T-helper 1 cell treated with Interleukin-12 subunit alpha and Interleukin-12 subunit beta and Interleukin-4 antibody, amounts not matched to agents 30 μg/mL and 1 μg/mL, for 36 hours (primary cell): Measurements from ENCODE around the gene FAM222A.
A peak's percentile ranks its signal among the peaks of the same experiment; 100 is the strongest.

ENCODE experiments used
- H3K27ac Mint-ChIP-seq: one replicate; pipeline ENCODE4 v1.8.0; 2021; ENCODE audit warnings: mild to moderate bottlenecking, mixed read lengths
- H3K27me3 Mint-ChIP-seq: one replicate; pipeline ENCODE4 v1.8.0; 2021; ENCODE audit warnings: low read depth, mixed read lengths
- H3K36me3 Mint-ChIP-seq: one replicate; pipeline ENCODE4 v1.8.0; 2021; ENCODE audit warnings: low read depth, mixed read lengths
- H3K4me1 Mint-ChIP-seq: one replicate; pipeline ENCODE4 v1.8.0; 2021; ENCODE audit warnings: low read depth, mixed read lengths
- H3K4me3 Mint-ChIP-seq: one replicate; pipeline ENCODE4 v1.8.0; 2021; ENCODE audit warnings: mild to moderate bottlenecking, moderate library complexity, mixed read lengths
- H3K9me3 Mint-ChIP-seq: one replicate; pipeline ENCODE4 v1.8.0; 2021; ENCODE audit warnings: mixed read lengths

FAM222A gene

DNA sequence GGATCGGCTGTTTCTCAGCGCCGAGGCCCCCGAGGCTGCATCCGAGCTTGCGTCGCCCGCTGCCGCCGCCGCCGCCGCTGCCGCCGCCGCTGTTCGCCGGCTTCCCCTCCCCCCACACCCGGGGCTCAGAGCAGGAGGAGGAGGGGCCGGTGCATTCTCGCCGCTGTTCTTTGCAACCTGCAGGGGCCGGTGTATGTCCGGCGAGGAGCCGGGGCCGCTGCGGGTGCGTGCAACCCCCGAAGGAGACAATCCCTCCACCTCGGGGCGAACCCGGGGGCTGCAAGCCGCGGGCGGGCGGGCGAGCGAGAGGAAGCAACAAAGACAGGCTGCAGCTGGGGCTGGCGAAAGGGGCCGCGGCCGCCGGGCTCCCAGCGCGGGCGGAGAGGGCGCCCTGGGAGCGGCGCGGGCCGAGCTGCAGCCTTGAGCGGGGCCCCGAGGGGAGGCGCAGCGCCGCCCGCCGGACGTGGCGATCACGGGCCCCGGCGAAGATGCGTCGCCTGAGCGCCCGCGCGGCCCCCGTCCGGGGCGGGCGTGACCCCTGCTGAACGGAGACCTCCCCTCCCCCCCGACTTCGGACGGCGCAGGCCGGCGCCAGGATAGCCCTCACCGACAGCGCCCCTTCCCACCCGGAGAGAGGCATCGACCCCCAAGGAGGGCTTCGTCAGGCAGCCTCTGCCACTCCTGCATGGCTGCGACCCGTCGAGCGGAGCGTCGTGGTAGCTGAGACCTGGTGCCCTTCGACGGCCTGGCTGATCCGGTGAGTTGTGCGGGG, 702 bp downstream of the FAM222A start:
- peak overlapping the region; percentile 61 for H3K4me3 Mint-ChIP-seq
- no peak overlapping the region for H3K27ac Mint-ChIP-seq
- H3K27me3 Mint-ChIP-seq = peaks cover 73% of the 10 kb centered on the region
- H3K9me3 Mint-ChIP-seq = no peaks in the 10 kb centered on the region
- H3K36me3 Mint-ChIP-seq = no peaks in the 10 kb centered on the region
- H3K4me1 Mint-ChIP-seq = no peaks in the 10 kb centered on the region

DNA sequence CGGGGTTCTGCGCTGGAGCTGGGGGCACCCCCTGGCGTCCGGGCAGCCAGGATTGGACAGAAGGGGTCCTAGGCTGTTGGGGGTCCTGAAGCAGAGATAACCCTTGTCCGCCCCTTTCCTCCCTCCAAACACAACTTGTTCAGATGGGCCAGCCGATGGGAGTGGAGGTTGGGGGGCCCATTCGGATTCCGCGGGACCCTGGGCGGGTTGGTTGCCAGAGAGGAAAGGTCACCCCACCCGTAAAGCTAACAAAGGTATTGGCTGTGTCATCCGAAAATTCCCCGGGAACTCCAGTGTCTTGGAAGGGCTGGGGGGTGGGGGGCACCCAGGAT, 1.3 kb downstream of the FAM222A start:
- Mint-ChIP-seq H3K27ac (no peak overlapping the region), H3K36me3 (no peaks in the 10 kb centered on the region), H3K4me3 (no peak overlapping the region), H3K27me3 (peaks cover 76% of the 10 kb centered on the region), H3K9me3 (no peaks in the 10 kb centered on the region), H3K4me1 (no peaks in the 10 kb centered on the region)

DNA sequence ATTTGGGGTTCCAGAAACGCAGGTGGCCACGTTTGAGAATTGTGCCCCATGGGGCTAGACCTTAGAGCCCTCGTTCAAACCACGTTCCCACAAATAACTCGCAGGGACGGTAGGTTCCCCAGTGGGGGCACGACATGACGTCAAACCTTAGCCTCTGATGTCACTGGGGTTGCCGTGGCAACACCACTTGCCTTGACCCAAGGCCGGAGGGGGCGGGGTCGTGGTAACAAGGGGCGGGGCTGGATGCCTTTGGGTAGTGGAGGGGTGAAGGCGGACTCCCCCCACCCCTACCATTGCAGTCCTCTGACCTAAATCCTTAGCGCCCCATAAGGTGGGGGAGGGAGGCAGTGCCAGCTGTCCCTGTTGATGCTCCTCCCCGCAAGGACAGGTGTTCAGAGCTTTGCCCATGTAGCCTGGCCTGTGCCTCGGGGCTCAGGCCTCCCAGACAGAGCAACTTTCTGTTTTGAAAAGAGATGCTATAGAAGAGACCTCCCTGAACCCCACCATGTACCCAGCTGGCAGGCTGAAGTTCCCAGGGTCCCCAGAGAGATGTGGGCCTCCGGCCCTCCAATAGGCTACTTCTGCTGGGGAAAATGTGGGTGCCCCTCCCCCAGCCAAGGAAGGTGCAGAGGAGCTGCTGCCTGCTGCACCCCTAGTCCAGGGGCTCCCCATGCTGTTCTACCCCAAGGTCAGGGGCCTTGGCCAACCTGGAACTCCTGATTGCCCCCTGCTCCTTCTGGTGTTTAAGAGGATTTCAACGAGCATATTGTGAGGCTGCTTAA, 1.9 kb downstream of the FAM222A start:
- H3K27ac Mint-ChIP-seq = no peak overlapping the region
- H3K4me1 Mint-ChIP-seq = no peaks in the 10 kb centered on the region
- H3K9me3 Mint-ChIP-seq = no peaks in the 10 kb centered on the region
- no peaks in the 10 kb centered on the region for H3K36me3 Mint-ChIP-seq
- peaks cover 73% of the 10 kb centered on the region for H3K27me3 Mint-ChIP-seq
- H3K4me3 Mint-ChIP-seq = no peak overlapping the region

DNA sequence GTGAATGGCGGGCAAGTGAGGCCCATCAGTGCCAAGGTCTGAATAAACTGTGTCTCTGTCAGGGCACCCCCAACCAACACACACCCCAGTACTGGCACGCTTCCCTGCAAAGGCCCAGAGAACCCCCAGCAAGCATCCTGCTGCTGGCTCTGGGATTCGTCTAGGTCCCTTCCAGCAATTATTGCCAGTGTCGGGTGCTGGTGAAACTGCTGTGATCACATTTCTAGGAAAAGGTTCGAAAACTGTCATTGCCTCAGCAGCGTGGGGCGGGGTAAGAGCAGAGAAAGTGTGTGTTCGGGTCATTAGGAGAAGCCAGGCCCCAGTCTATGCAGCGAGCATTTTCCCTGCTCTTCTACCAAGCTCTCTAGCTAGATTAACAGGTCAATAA, 2.5 kb downstream of the FAM222A start:
- Mint-ChIP-seq H3K27me3 (peaks cover 68% of the 10 kb centered on the region), H3K4me3 (no peak overlapping the region), H3K4me1 (no peaks in the 10 kb centered on the region), H3K27ac (no peak overlapping the region), H3K9me3 (no peaks in the 10 kb centered on the region), H3K36me3 (no peaks in the 10 kb centered on the region)

DNA sequence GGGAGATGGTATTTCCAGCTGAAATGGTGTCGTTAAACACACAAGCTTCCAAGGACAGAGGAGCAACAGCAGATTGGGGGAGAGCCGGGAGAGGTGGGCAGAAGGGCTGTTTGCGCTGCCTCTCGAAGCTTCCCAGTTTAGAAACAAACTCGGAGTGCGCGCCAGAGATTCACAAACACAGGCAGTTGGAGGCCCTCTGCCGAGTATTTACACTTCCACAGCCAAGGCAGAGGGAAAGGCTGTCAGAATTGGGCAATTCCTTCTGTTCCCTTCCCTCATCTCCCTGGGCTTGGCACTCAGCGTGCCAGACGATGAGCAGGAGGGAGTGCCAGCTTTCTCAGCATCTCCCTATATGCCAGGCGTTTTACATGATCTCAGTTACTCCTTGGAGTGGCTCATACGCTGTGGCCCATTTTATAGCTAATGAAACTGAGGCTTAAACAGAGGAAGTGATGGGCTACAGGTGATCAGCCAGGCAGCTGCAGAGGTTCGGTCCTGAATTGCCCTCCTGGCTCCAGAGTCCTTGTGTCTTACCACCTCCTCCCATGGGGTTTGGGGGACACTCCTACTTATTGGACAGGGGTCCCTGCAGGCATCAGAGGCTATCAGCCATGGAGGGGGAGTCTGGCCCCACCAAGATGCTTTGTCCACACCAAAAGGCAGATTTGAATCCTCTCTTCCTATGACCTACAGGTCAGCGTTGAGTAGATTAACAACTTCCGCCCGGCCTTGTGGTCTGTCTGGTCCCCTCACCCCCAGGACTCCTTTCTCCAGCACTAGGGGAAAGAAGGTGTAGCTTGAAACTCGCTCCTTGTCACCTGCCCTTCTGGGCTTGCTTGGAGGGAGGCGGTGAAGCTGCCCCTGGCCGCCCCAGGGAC, 3.1 kb downstream of the FAM222A start:
- H3K36me3 Mint-ChIP-seq = no peaks in the 10 kb centered on the region
- no peak overlapping the region for H3K27ac Mint-ChIP-seq
- H3K27me3 Mint-ChIP-seq = peaks cover 62% of the 10 kb centered on the region
- no peak overlapping the region for H3K4me3 Mint-ChIP-seq
- no peaks in the 10 kb centered on the region for H3K9me3 Mint-ChIP-seq
- no peaks in the 10 kb centered on the region for H3K4me1 Mint-ChIP-seq

DNA sequence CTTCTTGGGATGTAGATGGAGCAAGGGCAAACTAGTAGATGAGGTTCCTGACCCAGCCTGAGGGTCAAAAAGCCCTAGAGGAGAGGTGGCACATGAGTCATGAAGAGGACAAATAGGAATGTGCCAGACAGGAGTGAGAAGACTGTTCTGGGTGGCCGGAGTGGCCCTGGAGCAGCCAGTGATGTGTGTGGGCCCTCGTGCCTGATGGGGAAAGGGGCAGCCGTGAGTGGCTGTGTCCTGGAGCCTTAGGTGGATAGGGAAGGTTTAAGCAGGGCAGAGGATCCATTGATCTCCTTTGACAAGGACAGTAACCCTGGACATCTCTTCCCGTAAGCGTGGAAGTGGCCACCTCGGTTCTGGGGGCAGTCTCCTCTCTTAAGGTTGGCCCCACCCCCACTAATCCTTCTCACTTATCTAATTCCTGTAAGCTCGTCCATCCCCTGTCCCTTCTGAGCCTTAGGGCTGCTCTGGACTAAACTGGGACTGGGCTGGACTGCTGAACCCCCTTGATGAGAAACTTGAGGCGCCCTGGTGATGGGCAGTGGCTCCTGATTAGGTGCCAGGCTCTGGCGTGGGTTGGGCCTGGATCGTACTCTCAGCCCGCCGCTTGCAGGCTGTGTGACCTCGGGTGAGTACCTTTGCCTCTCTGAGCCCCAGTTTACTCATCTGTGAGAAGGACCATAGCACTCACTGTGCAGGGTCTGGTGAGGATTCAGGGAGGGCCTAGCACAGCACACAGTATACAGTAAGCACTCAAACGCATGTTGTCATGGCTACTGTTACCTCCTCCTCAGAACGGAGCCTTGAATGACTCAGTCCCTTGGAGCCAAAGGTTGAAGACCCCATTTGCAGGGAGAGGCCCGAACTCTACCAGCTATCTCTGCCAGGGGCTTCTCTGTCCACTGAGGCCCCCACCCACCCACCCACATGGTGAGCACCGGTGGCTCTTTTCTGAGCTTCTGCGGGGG, 4.0 kb downstream of the FAM222A start:
- H3K27ac Mint-ChIP-seq = no peak overlapping the region
- H3K27me3 Mint-ChIP-seq = peaks cover 54% of the 10 kb centered on the region
- no peaks in the 10 kb centered on the region for H3K9me3 Mint-ChIP-seq
- H3K4me3 Mint-ChIP-seq = no peak overlapping the region
- no peaks in the 10 kb centered on the region for H3K4me1 Mint-ChIP-seq
- H3K36me3 Mint-ChIP-seq = no peaks in the 10 kb centered on the region

DNA sequence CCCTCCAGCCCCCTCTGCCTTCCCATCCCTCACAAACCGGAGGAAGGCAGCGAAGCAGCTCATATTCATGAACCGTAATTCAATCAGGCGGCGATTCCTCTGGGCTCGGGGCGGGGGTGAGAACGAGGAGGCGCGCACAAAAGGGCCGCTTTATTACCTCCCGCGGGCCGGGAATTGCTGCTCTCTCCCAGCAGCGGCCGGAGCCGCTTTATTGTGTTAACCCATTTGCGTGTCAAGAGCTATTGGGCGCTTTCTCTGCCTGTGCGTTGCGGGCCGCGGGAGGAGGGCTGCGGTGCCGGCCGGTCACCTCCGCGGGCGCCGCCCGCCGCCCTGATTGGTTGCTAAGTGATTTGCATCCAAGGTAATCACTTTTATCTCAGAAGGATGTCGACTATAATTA, 4.8 kb downstream of the FAM222A start:
- H3K4me1 Mint-ChIP-seq = no peaks in the 10 kb centered on the region
- H3K36me3 Mint-ChIP-seq = no peaks in the 10 kb centered on the region
- no peak overlapping the region for H3K27ac Mint-ChIP-seq
- H3K9me3 Mint-ChIP-seq = no peaks in the 10 kb centered on the region
- H3K27me3 Mint-ChIP-seq = peaks cover 48% of the 10 kb centered on the region
- H3K4me3 Mint-ChIP-seq = no peak overlapping the region

DNA sequence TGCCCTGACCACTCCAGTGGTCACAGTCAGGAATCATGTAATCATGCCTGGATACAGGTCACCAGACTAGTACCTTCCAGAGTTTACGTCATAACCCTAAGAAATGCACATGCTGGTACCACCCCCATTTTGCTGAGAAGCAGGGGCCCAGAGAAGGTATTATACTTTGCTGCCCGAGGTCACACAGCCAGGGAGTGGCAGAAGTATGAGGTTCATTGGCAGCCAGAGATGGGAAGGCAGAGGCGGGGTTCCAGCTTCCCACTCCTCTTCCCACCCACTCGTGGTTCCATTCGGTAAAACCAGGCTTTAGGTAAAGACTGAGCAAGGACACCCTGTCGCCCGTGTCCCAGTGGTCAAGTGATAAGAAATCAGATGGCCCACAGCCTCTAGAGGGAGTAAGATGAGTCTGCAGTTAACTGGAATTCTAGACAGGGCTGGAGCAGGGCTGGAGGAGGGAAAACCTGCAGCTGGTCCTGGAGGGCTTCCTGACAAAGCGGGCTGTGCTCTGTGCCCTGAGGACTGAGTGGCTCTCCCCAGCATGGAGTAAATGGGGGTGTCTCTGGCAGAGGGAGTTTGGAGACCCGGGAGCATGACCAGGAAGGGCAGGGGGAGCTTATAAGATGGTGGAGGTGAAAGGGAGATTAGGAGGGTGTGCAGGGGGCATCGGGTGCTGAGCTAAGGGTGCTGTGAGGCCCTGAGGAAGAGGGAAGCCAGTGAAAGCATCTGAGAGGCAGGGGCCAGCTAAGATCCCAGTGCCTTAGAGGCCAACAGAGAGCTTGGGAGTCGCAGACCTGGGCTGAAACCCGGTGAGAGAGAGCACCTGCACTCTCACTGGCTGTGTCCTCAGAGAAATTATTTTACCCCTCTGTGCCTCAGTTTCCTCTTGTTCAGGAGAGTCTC, 5.7 kb downstream of the FAM222A start:
- H3K36me3 Mint-ChIP-seq = no peaks in the 10 kb centered on the region
- peaks cover 48% of the 10 kb centered on the region for H3K27me3 Mint-ChIP-seq
- no peak overlapping the region for H3K27ac Mint-ChIP-seq
- no peaks in the 10 kb centered on the region for H3K9me3 Mint-ChIP-seq
- H3K4me1 Mint-ChIP-seq = no peaks in the 10 kb centered on the region
- H3K4me3 Mint-ChIP-seq = no peak overlapping the region

DNA sequence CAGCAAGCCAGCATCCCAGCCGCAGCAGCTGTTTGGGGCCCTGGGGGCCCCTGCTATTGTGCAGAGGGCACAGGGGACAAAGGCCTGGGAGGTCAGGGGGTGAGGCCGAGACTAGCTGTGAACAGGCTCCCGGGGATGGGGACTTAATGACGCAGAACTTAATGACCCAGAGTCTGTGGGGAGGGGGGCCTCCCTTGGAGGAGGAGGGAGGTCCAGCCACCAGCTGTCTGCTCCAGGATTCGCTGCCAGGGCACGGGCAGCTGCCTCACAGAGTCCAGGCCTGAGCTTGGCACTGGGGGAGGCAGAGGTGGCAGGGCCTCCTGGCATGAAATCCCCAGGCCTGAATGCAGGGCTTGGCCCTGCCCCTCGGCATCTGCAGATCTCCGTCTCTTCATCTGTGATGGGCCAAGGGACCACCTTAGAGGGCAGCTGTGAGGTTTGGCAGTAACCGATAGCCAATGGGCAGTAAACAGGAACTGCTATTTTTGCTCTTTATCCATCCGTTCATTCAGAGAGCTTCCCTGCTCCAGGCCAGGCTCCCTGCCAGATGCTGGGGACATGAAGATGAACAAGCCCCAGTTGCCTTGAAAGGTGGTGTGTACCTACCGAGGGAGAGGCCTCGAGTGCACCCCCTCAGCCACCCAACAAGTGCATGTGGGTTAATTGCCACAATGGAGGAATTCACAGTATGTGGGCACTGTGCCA, 6.7 kb downstream of the FAM222A start:
- Mint-ChIP-seq H3K4me3 (no peak overlapping the region), H3K9me3 (no peaks in the 10 kb centered on the region), H3K27me3 (peaks cover 41% of the 10 kb centered on the region), H3K27ac (no peak overlapping the region), H3K36me3 (no peaks in the 10 kb centered on the region), H3K4me1 (no peaks in the 10 kb centered on the region)

DNA sequence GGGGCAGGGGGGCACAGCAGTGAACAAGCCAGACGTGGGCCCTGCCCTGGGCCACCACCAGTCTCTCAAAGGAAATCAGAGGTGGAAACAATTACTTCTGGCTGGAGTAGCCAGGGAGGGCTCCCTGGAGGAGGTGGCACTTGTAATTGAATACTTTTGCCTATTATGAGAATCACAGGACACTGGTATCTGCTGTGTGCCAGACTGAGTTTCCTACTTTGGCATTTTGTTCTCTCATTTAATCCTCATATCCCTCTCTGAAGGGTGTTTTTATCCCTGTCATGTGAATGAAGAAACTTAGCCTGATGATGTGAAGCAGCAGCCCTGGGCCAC, 7.2 kb downstream of the FAM222A start:
- Mint-ChIP-seq H3K9me3 (no peaks in the 10 kb centered on the region), H3K27ac (no peak overlapping the region), H3K4me3 (no peak overlapping the region), H3K4me1 (no peaks in the 10 kb centered on the region), H3K27me3 (peaks cover 37% of the 10 kb centered on the region), H3K36me3 (no peaks in the 10 kb centered on the region)

DNA sequence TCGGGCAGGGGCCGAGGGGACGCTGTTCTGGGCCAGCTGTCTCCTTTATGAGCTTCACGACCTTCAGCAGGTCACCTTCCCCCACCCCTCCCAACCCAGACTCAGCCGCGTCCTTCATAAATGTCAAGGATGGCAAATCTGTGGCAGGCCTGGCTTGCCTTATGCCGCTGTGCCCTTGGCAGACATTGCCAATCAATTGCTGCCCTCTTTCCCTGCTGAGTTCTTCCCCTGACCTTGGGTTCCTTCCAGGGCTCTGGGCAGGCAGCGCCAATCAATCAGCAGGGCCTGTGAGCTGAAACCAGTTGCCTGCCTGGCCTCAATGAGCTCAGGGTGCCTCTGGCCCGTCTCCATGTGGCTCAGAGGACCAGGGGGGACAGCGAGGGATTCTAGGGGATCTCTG, 7.7 kb downstream of the FAM222A start:
- no peak overlapping the region for H3K4me3 Mint-ChIP-seq
- no peak overlapping the region for H3K27ac Mint-ChIP-seq
- H3K27me3 Mint-ChIP-seq = peaks cover 32% of the 10 kb centered on the region
- no peaks in the 10 kb centered on the region for H3K4me1 Mint-ChIP-seq
- no peaks in the 10 kb centered on the region for H3K36me3 Mint-ChIP-seq
- no peaks in the 10 kb centered on the region for H3K9me3 Mint-ChIP-seq

DNA sequence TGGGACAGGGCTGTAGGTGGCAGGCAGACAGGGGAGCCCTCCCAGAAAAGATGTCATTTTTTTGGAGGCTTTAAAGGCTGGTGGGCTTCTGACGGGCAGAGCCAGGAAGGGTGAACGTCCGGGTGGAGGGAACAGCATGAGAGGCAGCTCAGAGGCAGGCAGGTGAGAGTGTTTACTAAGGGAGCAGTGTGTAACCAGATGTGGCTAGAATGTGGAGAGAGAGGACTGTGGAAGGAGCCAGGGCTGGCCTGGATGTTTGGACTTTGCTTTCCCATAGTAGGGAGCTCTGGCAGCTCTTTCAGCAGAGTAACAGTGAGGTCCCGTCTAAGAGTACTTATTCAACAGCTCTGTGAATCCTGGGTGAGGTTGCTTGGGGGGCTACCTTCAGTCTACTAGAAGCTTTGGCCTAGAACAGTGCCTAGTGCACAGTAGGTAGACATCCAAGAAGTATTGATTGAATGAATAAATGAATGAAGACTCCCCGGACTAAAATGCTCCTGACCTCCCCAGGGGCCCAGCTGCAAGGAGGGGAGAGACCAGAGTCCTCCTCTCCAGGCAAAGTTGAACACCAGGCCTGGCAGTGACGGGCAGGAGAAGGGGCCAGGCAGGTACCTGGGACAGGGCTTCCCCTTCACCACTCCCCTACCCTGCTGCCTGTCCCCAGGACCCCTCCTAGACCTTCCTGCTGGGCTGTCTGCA, 8.5 kb downstream of the FAM222A start:
- Mint-ChIP-seq H3K36me3 (no peaks in the 10 kb centered on the region), H3K9me3 (no peaks in the 10 kb centered on the region), H3K27ac (no peak overlapping the region), H3K4me1 (no peaks in the 10 kb centered on the region), H3K4me3 (no peak overlapping the region), H3K27me3 (peaks cover 23% of the 10 kb centered on the region)
